Kidney (tissue), 14 donors: Measurements from ENCODE around the gene SQSTM1. TPM values are rescaled to one million over a fixed set of nuclear protein-coding genes. Genes with fewer than 3 reads are reported as not detected.
A peak's percentile ranks its signal among the peaks of the same experiment; 100 is the strongest.

Experiments used
- DNase-seq, 5 donors: peaks; one replicate each; pipeline ENCODE4 v3.0.0-alpha.2; 2013 to 2020
- FAIRE-seq: peaks from 2 replicates; lab custom pipeline; 2012; peaks lifted over from hg19 to GRCh38; lab: Jason Lieb, UNC
- H3K27ac ChIP-seq, 2 donors: one replicate each; pipeline ENCODE4 v1.7.0; 2013; ENCODE audit warnings: low read depth in 2 of 2, low read length in 2 of 2, inconsistent platforms in 1 of 2
- H3K27me3 ChIP-seq: one replicate; pipeline ENCODE4 v1.7.1; 2013; ENCODE audit warnings: low read length, inconsistent platforms; ENCODE audit not compliant: control insufficient read depth, insufficient read depth
- H3K36me3 ChIP-seq, 3 donors: one replicate each; pipeline versions ENCODE4 v1.7.0 to v1.7.1; 2013; ENCODE audit warnings: low read length in 3 of 3, control low read depth in 1 of 3, inconsistent platforms in 1 of 3; ENCODE audit not compliant: insufficient read depth in 3 of 3, control insufficient read depth in 2 of 3
- H3K4me1 ChIP-seq, 3 donors: one replicate each; pipeline versions ENCODE4 v1.7.0 to v1.7.1; 2013; ENCODE audit warnings: low read length in 3 of 3, inconsistent platforms in 1 of 3, low read depth in 1 of 3; ENCODE audit not compliant: control insufficient read depth in 2 of 3, insufficient read depth in 2 of 3
- H3K4me3 ChIP-seq, 3 donors: one replicate each; pipeline versions ENCODE4 v1.7.0 to v1.8.1; 2013; ENCODE audit warnings: low read length in 3 of 3, control low read depth in 1 of 3, inconsistent platforms in 1 of 3
- H3K9ac ChIP-seq, 3 donors: one replicate each; pipeline versions ENCODE4 v1.7.0 to v1.7.1; 2013; ENCODE audit warnings: low read length in 3 of 3, control low read depth in 1 of 3, inconsistent platforms in 1 of 3
- H3K9me3 ChIP-seq, 3 donors: one replicate each; pipeline versions ENCODE4 v1.7.0 to v1.7.1; 2013; ENCODE audit warnings: low read length in 3 of 3, control low read depth in 1 of 3, inconsistent platforms in 1 of 3; ENCODE audit not compliant: control insufficient read depth in 2 of 3, insufficient read depth in 1 of 3
- CTCF ChIP-seq: IDR thresholded peaks from 3 replicates; pipeline ENCODE4 v1.5.1; 2012; ENCODE audit warnings: mild to moderate bottlenecking, moderate library complexity, borderline replicate concordance; ENCODE audit not compliant: insufficient read depth; ENCODE audit errors: extremely low read depth
- intact Hi-C: fragments of 100-400 bp; cut with DNase I; formaldehyde crosslinking; loops from one replicate; pipeline ENCODE4 v1.11.1; 2022
- polyA plus RNA-seq: library from polyadenylated mRNA; stranded (reverse); fragments of 350-450 nt; fragmentation: Illumina TruSeq; extraction: RNeasy Lipid Tissue Mini Kit (QIAGEN cat#74804); gene quantifications from one replicate; pipeline ENCODE4 v1.2.3, GENCODE V29; 2014; ENCODE audit warnings: low read depth, low replicate concordance; ENCODE audit not compliant: insufficient read depth
- total RNA-seq: library from RNA; stranded (reverse); fragmentation: NEBNext Ultra II Directional; extraction: Animal tissue kit (Norgen Biotek cat#: 25700); gene quantifications from one replicate; pipeline ENCODE4 v1.2.1, GENCODE V29; 2021
- donor health status: control.
- donor health status: control.
- donor health status: control.
- donor health status: control.
- donor health status: control.
- donor health status: DM: yes; HTN: yes; CAD: no.
- donor health status: Normal renal cell carcinoma (clear cell type).

SQSTM1 gene
- total and polyA plus RNA-seq, 2 donors from 2014 or later, result 249 to 309 TPM

- FAIRE-seq (no peak), DNase-seq (peak in 1 of 5 donors; percentile 48)
- no peak for TF ChIP-seq CTCF
- H3K27me3 ChIP-seq, result no peaks in the 10 kb centered on the region
- H3K36me3 ChIP-seq, result peaks cover 0 to 5% (median 0%) of the 10 kb centered on the region in 3 donors
- peak overlapping the region; percentile 71 to 74 for H3K27ac ChIP-seq
- no peak overlapping the region for H3K4me3 ChIP-seq
- H3K4me1 ChIP-seq, result peaks cover 0 to 33% (median 6%) of the 10 kb centered on the region in 3 donors
- intact Hi-C loops, result no loop called here
- no peak overlapping the region for H3K9ac ChIP-seq
- no peaks in the 10 kb centered on the region for H3K9me3 ChIP-seq
Measured at GRCh38 chr5:179792612-179793467, 27.9 kb upstream of the SQSTM1 start.

GRCh38 chr5:179793468-179794139 is 27.1 kb upstream of the SQSTM1 start, which contains the start of gene LTC4S:
LTC4S (plus strand) TSS chr5:179793986; CDS start chr5:179794081, 95 bp downstream.
- H3K36me3 ChIP-seq, result peaks cover 0 to 12% (median 0%) of the 10 kb centered on the region in 3 donors
- no peaks in the 10 kb centered on the region for H3K9me3 ChIP-seq
- intact Hi-C loops, result no loop called here
- peak within 1 kb of the TSS in 1 of 3 donors; percentile 10 for H3K9ac ChIP-seq
- peak in 3 of 5 donors; percentile 54 to 93 (median 56) for DNase-seq
- H3K27me3 ChIP-seq, result no peaks in the 10 kb centered on the region
- FAIRE-seq, result no peak
- TF ChIP-seq CTCF, result no peak
- H3K4me3 ChIP-seq, result peak within 1 kb of the TSS in 2 of 3 donors; percentile 36 to 54
- peak within 1 kb of the TSS; percentile 74 to 75 for H3K27ac ChIP-seq
- H3K4me1 ChIP-seq, result peaks cover 0 to 33% (median 6%) of the 10 kb centered on the region in 3 donors

- Histone ChIP-seq H3K27ac (peak overlapping the region in 1 of 2 donors; percentile 75), H3K4me3 (peak overlapping the region in 2 of 3 donors; percentile 36 to 54), H3K27me3 (no peaks in the 10 kb centered on the region), H3K4me1 (peaks cover 0 to 33% (median 6%) of the 10 kb centered on the region in 3 donors), H3K9ac (peak overlapping the region in 1 of 3 donors; percentile 10), H3K36me3 (peaks cover 0 to 18% (median 4%) of the 10 kb centered on the region in 3 donors), H3K9me3 (no peaks in the 10 kb centered on the region)
- DNase-seq, result peak in 1 of 5 donors; percentile 50
- TF ChIP-seq CTCF, result no peak
- intact Hi-C loops, result no loop called here
- no peak for FAIRE-seq
Measured at GRCh38 chr5:179794171-179794570, 26.5 kb upstream of the SQSTM1 start.
